Stimulated activated CD4-positive, alpha-beta T cell treated with anti-CD3 and anti-CD28 coated beads, TNF-alpha, amount 100 ng/mL, for 1 hour (primary cell): Measurements from ENCODE around the gene ERCC6.

ENCODE experiments used
- DNase-seq, 3 donors: peaks; one replicate each; pipeline ENCODE4 v3.0.0-alpha.2; 2020; ENCODE audit warnings: low read depth in 3 of 3, low spot score in 1 of 3

The ERCC6 gene

GRCh38 chr10:49538381-49539319, at the start of gene ERCC6:
ERCC6 (minus strand) TSS chr10:49539121.
- peak; percentile 91 to 94 (median 91) for DNase-seq

- no peak for DNase-seq
These were observed 49.1 kb upstream of the ERCC6 start for GRCh38 chr10:49587981-49588380.

DNA sequence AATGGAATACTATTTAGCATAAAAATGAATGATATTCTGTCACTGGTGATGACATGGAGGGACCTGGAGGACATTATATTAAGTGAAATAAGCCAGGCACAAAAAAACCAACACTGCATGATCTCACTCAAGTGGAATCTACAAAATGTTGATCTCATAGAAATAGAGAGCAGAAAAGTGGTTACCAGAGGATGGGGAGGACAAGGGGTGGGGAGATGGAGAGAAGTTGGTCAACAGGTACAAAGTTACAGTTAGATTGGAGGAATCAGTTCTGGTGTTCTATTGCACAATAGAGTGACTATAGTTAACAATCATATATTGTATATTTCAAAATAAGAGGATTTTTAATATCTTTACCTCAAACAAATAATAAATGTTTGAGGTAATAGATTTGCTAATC, 46.5 kb upstream of the ERCC6 start:
- no peak for DNase-seq

DNA sequence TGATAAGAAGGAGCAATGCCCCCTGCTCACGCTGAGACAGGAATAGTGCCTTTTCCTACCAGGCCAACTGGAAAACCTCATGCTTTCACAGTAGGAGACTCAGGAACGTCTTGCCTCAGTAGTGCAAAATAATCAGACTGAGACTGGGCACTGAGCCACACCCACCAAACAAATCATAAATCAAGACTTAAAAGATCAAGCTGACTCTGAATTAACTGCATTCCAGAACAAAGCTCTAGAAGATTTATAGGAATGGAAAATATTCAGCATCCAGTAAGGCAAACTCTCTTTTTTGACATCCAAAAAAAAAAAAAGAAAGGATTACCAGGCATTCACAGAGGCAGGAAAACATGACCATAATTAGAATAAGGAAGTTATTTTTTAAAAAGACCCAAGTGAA, 40.7 kb upstream of the ERCC6 start:
- no peak for DNase-seq

GRCh38 chr10:49578392-49578791, 39.5 kb upstream of the ERCC6 start:
- DNase-seq, result no peak

GRCh38 chr10:49577182-49577925, 38.4 kb upstream of the ERCC6 start:
- no peak for DNase-seq

DNA sequence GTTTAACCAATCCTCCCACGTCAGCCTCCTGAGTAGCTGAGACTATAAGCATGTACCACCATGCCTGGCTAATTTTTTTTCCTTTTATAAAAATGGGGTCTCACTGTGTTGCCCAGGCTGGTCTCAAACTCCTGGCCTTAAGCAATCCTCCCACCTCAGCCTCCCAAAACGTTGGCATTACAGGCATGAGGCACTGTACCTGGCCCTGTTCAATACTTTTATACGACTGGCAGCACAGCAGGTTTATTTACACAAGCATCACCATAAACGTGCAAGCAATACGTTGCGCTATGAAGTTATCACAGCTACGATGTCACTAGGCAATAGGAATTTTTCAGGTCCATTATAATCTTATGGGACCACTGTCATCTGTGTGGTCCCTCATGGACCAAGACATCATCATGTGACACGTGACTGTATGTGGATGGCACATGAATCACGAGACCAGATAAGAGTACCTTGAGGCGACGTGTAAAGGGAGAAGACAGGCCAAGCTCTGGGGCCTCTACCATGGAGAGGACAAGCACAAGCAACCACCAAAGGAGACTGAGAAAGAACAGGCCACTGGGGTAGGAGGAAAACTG, 36.7 kb upstream of the ERCC6 start:
- DNase-seq, result no peak

DNA sequence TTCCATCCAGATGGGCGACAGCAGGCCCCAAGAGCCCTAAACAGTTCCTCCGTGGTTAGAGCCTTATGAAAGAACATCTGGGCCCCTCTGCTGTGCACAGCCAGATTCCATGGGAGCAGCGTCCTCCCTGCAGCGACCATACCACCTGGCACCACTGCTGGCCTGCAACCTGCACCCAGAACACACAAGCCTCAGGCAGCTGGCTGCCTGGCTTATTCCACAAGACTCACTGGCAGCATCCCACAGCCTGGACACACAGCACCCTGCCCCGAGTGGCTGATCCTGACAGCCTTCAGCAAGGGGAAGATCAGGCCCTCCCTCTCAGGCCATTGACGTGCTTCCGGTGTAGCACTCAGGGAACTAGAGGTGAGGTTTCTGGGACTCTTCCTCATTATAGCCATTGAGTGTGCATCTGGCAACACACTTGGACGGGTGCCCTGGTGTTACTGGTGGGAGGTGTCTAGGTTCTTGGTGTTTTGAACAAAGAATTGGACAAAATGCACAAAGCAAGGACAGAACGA, 33.7 kb upstream of the ERCC6 start:
- no peak for DNase-seq

- no peak for DNase-seq
These were observed 32.5 kb upstream of the ERCC6 start for GRCh38 chr10:49571388-49571787.

- DNase-seq, result no peak
These were observed 30.2 kb upstream of the ERCC6 start for GRCh38 chr10:49569031-49569631.

GRCh38 chr10:49568235-49568634, 29.3 kb upstream of the ERCC6 start:
- no peak for DNase-seq

DNA sequence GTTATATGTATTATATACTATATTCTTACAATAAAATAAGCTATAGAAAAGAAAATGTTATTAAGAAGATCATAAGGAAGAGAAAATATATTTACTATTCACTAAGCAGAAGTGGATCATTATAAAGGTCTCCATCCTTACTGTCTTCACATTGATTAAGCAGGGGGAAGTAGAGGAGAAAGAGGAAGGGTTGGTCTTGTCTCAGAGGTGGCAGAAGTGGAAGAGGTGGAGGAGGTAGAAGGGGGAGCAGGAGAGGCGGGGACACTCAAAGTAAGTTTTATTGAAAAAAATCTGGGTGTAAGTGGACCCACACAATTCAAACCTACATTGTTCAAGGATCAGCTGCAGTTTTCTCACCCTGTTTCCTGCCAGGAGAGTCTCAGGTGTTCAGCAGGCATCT, 28.9 kb upstream of the ERCC6 start:
- DNase-seq, result no peak

- no peak for DNase-seq
These were observed 25.6 kb upstream of the ERCC6 start for GRCh38 chr10:49564461-49565009.

GRCh38 chr10:49562893-49563292, 24.0 kb upstream of the ERCC6 start:
- DNase-seq, result no peak

GRCh38 chr10:49560526-49560925, 21.6 kb upstream of the ERCC6 start:
- no peak for DNase-seq

GRCh38 chr10:49559476-49559875, 20.6 kb upstream of the ERCC6 start:
- DNase-seq, result no peak

- no peak for DNase-seq
These were observed 19.3 kb upstream of the ERCC6 start for GRCh38 chr10:49558190-49558589.

DNA sequence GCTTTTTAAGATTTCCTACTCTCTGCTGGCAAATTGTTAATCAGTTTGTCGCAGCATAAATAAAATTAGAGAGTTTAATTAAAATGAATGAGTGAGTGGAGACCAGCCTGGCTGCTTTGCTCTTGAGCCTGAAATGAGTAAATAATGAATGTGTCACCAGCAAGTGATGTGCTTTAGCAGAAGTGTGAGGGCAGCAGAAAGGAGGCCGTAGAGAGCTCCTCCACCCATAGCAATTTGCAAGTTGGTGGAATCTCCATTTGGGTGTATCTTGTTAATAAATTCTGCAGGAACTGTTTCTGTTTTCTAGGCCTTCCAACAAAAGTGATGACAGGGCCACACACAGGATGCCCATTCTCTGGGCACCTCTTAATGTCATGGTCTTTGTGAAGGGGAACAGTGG, 18.8 kb upstream of the ERCC6 start:
- DNase-seq, result no peak

GRCh38 chr10:49556723-49557122, 17.8 kb upstream of the ERCC6 start:
- DNase-seq, result no peak

- no peak for DNase-seq
These were observed 13.4 kb upstream of the ERCC6 start for GRCh38 chr10:49552277-49552676.

GRCh38 chr10:49550563-49550962, 11.6 kb upstream of the ERCC6 start:
- no peak for DNase-seq
